Uterus (tissue), 2 donors: ENCODE measurements around the gene CPPED1.

ENCODE experiments used
- POLR2A ChIP-seq, 2 donors: fragments of 450-650 bp; IDR thresholded peaks; one replicate each; pipeline ENCODE4 v1.6.1; 2016; ENCODE audit warnings: antibody characterized with exemption in 2 of 2, mild to moderate bottlenecking in 1 of 2, moderate library complexity in 1 of 2
- TF ChIP-seq, protein P1 (sequence below), 4 experiments: fragments of 200-600 bp in 2 of 4; fragments of 450-650 bp in 2 of 4; sonication (generic) in 2 of 4; IDR thresholded peaks; one replicate each; pipeline ENCODE4 v1.5.1; 2016 to 2019; ENCODE audit warnings: antibody characterized with exemption in 4 of 4, mild to moderate bottlenecking in 2 of 4, moderate library complexity in 1 of 4

DNA sequence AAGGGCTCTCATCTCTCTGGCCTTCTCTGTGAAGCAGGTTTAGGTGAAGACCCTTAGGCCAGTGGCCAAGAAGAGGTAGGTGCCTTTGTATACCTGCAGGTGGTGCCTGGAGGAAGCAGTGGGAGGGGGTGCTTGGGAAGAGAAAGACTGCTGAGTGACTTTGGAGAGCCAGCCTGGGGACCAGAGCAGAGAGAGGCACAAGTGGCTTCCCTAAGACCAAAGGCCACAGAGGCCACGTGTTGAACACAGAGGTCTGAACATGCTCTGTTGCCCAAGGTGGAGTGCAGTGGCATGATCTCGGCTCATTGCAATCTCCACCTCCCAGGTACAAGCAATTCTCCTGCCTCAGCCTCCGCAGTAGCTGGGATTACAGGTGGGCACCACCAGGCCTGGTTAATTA, 103.5 kb downstream of the CPPED1 start:
- TF ChIP-seq, protein P1, sequence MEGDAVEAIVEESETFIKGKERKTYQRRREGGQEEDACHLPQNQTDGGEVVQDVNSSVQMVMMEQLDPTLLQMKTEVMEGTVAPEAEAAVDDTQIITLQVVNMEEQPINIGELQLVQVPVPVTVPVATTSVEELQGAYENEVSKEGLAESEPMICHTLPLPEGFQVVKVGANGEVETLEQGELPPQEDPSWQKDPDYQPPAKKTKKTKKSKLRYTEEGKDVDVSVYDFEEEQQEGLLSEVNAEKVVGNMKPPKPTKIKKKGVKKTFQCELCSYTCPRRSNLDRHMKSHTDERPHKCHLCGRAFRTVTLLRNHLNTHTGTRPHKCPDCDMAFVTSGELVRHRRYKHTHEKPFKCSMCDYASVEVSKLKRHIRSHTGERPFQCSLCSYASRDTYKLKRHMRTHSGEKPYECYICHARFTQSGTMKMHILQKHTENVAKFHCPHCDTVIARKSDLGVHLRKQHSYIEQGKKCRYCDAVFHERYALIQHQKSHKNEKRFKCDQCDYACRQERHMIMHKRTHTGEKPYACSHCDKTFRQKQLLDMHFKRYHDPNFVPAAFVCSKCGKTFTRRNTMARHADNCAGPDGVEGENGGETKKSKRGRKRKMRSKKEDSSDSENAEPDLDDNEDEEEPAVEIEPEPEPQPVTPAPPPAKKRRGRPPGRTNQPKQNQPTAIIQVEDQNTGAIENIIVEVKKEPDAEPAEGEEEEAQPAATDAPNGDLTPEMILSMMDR (IDR thresholded peaks at IDR 0.05) = no peak
- TF ChIP-seq POLR2A (IDR thresholded peaks at IDR 0.05) = no peak
